Stimulated activated naive CD8-positive, alpha-beta T cell treated with anti-CD3 and anti-CD28 coated beads, Interleukin-15, Interleukin-2, amounts not matched to agents 100 ng/mL and 50 ng/mL, for 24 hours (primary cell): ENCODE results near the gene USP17L10.
"Not testable (repeated sequence)": the region's sequence is repeated elsewhere in the genome, so short reads cannot be mapped to it uniquely, and the experiment has no call there.

Experiments
- H3K27ac Mint-ChIP-seq: one replicate; pipeline ENCODE4 v1.8.0; 2021; ENCODE audit warnings: mild to moderate bottlenecking, mixed read lengths
- H3K27me3 Mint-ChIP-seq: one replicate; pipeline ENCODE4 v1.8.0; 2021; ENCODE audit warnings: mixed read lengths
- H3K36me3 Mint-ChIP-seq: one replicate; pipeline ENCODE4 v1.8.0; 2021; ENCODE audit warnings: low read depth, mixed read lengths
- H3K4me1 Mint-ChIP-seq: one replicate; pipeline ENCODE4 v1.8.0; 2021; ENCODE audit warnings: low read depth, mixed read lengths
- H3K4me3 Mint-ChIP-seq: one replicate; pipeline ENCODE4 v1.8.0; 2021; ENCODE audit warnings: mild to moderate bottlenecking, mixed read lengths
- H3K9me3 Mint-ChIP-seq: one replicate; pipeline ENCODE4 v1.8.0; 2021; ENCODE audit warnings: mixed read lengths

USP17L10 gene, protein sequence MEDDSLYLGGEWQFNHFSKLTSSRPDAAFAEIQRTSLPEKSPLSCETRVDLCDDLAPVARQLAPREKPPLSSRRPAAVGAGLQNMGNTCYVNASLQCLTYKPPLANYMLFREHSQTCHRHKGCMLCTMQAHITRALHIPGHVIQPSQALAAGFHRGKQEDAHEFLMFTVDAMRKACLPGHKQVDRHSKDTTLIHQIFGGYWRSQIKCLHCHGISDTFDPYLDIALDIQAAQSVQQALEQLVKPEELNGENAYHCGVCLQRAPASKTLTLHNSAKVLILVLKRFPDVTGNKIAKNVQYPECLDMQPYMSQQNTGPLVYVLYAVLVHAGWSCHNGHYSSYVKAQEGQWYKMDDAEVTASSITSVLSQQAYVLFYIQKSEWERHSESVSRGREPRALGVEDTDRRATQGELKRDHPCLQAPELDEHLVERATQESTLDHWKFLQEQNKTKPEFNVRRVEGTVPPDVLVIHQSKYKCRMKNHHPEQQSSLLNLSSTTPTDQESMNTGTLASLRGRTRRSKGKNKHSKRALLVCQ

GRCh38 chr4:9210357-9210756 is at the start of gene USP17L10:
USP17L10 (plus strand) TSS chr4:9210657; CDS start chr4:9210657, 0 bp downstream.
- H3K4me1 Mint-ChIP-seq, H3K36me3 Mint-ChIP-seq, H3K27me3 Mint-ChIP-seq, H3K4me3 Mint-ChIP-seq, H3K9me3 Mint-ChIP-seq, H3K27ac Mint-ChIP-seq: not testable (repeated sequence)

DNA sequence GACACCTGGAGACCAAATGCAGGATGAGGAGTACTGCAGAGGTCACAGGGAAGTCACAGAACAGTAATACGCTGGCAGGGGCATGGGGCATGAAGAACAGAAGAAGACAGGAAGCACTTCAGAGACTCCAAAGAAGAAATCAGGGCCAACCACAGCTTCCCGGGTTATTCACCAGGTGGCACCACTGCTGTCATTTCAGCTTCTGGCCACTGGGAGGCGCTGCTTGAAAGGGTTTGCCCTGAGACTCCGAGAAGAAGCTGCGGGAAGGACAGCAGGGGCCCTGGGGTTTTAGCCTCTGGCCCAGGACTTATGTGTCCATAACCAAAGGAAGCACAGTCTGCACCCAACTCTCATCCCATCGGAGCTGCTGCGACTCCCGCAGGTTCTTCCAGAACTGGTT is 44.5 kb upstream of the USP17L10 start:
- not testable (repeated sequence) for H3K9me3 Mint-ChIP-seq, H3K27ac Mint-ChIP-seq, H3K4me1 Mint-ChIP-seq, H3K27me3 Mint-ChIP-seq, H3K36me3 Mint-ChIP-seq, H3K4me3 Mint-ChIP-seq

DNA sequence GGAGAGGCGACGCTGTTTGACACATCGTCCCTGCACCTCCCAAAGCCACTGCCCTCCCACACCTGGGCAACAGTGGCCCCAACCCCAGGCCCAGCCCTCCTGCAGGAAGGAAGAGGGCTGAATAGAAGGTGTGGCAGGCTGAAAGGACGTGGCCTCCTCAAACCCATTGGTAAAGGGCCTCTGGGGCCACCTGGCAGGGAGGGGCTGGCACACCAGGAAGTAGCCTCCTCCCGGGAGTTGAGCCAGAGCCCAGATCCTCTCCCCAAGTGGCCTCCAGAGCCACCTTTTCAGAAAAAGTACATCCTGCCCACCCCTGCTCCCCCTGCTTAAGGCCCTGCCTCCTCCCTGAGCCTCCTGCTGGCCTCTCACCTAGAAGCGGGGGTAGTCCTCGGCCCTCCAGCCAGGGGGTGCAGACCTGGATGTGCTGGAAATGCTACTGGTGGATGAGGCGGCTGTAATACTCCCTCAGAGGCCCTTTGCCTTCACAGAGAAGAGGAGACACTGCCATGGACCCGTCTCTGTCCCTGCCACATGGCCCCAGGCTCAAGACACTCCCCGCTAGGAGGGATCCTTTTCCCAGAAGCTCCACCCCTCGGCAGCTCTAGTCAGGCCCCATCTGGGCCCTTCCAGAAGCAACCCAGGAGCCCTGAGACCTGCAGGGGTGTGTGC is 40.5 kb upstream of the USP17L10 start, which contains the start of gene FAM90A26:
Gene FAM90A26, plus strand, starts transcription at position 619 of the 669 bp plus-strand sequence. CDS start 2,764 bp downstream, outside the sequence.
- H3K27me3 Mint-ChIP-seq, H3K4me3 Mint-ChIP-seq, H3K4me1 Mint-ChIP-seq, H3K27ac Mint-ChIP-seq, H3K9me3 Mint-ChIP-seq, H3K36me3 Mint-ChIP-seq: not testable (repeated sequence)

GRCh38 chr4:9214701-9215100 is 4.2 kb downstream of the USP17L10 start:
- not testable (repeated sequence) for H3K27me3 Mint-ChIP-seq, H3K36me3 Mint-ChIP-seq, H3K9me3 Mint-ChIP-seq, H3K4me3 Mint-ChIP-seq, H3K27ac Mint-ChIP-seq, H3K4me1 Mint-ChIP-seq

DNA sequence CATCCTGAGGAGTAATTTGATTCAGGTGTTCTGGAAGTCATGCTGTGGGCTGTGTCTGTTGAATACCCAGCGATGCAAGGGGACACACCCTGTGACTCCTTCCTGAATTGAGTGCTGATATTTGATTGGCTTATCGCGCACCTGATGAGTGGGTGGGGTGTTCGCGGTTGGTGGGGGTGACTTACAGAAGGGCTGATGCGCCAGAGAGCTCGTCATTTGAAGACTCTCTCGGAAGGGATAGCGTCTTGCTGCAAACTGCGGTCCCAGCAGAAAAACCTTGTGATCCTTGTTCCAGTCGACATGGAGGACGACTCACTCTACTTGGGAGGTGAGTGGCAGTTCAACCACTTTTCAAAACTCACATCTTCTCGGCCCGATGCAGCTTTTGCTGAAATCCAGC is 4.6 kb downstream of the USP17L10 start, which contains the start of gene USP17L11:
Gene USP17L11, plus strand, starts transcription at position 301 of the 400 bp plus-strand sequence. Its CDS starts 0 bp downstream, at position 301.
- not testable (repeated sequence) for H3K27me3 Mint-ChIP-seq, H3K4me1 Mint-ChIP-seq, H3K9me3 Mint-ChIP-seq, H3K36me3 Mint-ChIP-seq, H3K27ac Mint-ChIP-seq, H3K4me3 Mint-ChIP-seq

GRCh38 chr4:9219852-9220251 is 9.4 kb downstream of the USP17L10 start, which contains the start of gene USP17L12:
USP17L12 (plus strand) TSS chr4:9220152; CDS start chr4:9220152, 0 bp downstream.
- not testable (repeated sequence) for H3K36me3 Mint-ChIP-seq, H3K27ac Mint-ChIP-seq, H3K9me3 Mint-ChIP-seq, H3K27me3 Mint-ChIP-seq, H3K4me1 Mint-ChIP-seq, H3K4me3 Mint-ChIP-seq

DNA sequence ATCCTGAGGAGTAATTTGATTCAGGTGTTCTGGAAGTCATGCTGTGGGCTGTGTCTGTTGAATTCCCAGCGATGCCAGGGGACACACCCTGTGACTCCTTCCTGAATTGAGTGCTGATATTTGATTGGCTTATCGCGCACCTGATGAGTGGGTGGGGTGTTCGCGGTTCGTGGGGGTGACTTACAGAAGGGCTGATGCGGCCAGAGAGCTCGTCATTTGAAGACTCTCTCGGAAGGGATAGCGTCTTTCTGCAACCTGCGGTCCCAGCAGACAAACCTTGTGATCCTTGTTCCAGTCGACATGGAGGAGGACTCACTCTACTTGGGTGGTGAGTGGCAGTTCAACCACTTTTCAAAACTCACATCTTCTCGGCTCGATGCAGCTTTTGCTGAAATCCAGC is 14.1 kb downstream of the USP17L10 start, which contains the start of gene USP17L13:
Gene USP17L13, plus strand, starts transcription at position 301 of the 400 bp plus-strand sequence. Its CDS starts 0 bp downstream, at position 301.
- H3K4me3 Mint-ChIP-seq, H3K27ac Mint-ChIP-seq, H3K4me1 Mint-ChIP-seq, H3K9me3 Mint-ChIP-seq, H3K27me3 Mint-ChIP-seq, H3K36me3 Mint-ChIP-seq: not testable (repeated sequence)

DNA sequence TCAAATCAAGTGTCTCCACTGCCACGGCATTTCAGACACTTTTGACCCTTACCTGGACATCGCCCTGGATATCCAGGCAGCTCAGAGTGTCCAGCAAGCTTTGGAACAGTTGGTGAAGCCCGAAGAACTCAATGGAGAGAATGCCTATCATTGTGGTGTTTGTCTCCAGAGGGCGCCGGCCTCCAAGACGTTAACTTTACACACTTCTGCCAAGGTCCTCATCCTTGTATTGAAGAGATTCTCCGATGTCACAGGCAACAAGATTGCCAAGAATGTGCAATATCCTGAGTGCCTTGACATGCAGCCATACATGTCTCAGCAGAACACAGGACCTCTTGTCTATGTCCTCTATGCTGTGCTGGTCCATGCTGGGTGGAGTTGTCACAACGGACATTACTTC is 19.8 kb downstream of the USP17L10 start:
- not testable (repeated sequence) for H3K27ac Mint-ChIP-seq, H3K4me3 Mint-ChIP-seq, H3K4me1 Mint-ChIP-seq, H3K36me3 Mint-ChIP-seq, H3K27me3 Mint-ChIP-seq, H3K9me3 Mint-ChIP-seq

DNA sequence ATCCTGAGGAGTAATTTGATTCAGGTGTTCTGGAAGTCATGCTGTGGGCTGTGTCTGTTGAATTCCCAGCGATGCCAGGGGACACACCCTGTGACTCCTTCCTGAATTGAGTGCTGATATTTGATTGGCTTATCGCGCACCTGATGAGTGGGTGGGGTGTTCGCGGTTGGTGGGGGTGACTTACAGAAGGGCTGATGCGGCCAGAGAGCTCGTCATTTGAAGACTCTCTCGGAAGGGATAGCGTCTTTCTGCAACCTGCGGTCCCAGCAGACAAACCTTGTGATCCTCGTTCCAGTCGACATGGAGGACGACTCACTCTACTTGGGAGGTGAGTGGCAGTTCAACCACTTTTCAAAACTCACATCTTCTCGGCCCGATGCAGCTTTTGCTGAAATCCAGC is 23.6 kb downstream of the USP17L10 start, which contains the start of gene USP17L15:
Gene USP17L15, plus strand, starts transcription at position 301 of the 400 bp plus-strand sequence. Its CDS starts 0 bp downstream, at position 301.
- H3K9me3 Mint-ChIP-seq, H3K4me1 Mint-ChIP-seq, H3K27ac Mint-ChIP-seq, H3K27me3 Mint-ChIP-seq, H3K36me3 Mint-ChIP-seq, H3K4me3 Mint-ChIP-seq: not testable (repeated sequence)

GRCh38 chr4:9238461-9238860 is 28.0 kb downstream of the USP17L10 start:
- H3K9me3 Mint-ChIP-seq, H3K27ac Mint-ChIP-seq, H3K27me3 Mint-ChIP-seq, H3K4me1 Mint-ChIP-seq, H3K4me3 Mint-ChIP-seq, H3K36me3 Mint-ChIP-seq: not testable (repeated sequence)

DNA sequence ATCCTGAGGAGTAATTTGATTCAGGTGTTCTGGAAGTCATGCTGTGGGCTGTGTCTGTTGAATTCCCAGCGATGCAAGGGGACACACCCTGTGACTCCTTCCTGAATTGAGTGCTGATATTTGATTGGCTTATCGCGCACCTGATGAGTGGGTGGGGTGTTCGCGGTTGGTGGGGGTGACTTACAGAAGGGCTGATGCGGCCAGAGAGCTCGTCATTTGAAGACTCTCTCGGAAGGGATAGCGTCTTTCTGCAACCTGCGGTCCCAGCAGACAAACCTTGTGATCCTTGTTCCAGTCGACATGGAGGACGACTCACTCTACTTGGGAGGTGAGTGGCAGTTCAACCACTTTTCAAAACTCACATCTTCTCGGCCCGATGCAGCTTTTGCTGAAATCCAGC is 33.1 kb downstream of the USP17L10 start, which contains the start of gene USP17L17:
Gene USP17L17, plus strand, starts transcription at position 301 of the 400 bp plus-strand sequence. Its CDS starts 0 bp downstream, at position 301.
- H3K27me3 Mint-ChIP-seq, H3K27ac Mint-ChIP-seq, H3K4me1 Mint-ChIP-seq, H3K36me3 Mint-ChIP-seq, H3K4me3 Mint-ChIP-seq, H3K9me3 Mint-ChIP-seq: not testable (repeated sequence)

GRCh38 chr4:9247953-9248680 is 37.7 kb downstream of the USP17L10 start, which contains the start of gene USP17L18:
USP17L18 (plus strand) TSS chr4:9248630; CDS start chr4:9248630, 0 bp downstream.
- not testable (repeated sequence) for H3K9me3 Mint-ChIP-seq, H3K4me3 Mint-ChIP-seq, H3K36me3 Mint-ChIP-seq, H3K27me3 Mint-ChIP-seq, H3K27ac Mint-ChIP-seq, H3K4me1 Mint-ChIP-seq

- not testable (repeated sequence) for H3K27ac Mint-ChIP-seq, H3K36me3 Mint-ChIP-seq
These were observed 42.6 kb downstream of the USP17L10 start, which contains the start of gene USP17L19 for GRCh38 chr4:9253078-9253477. USP17L19 (plus strand) TSS chr4:9253378; CDS start chr4:9253378, 0 bp downstream.

DNA sequence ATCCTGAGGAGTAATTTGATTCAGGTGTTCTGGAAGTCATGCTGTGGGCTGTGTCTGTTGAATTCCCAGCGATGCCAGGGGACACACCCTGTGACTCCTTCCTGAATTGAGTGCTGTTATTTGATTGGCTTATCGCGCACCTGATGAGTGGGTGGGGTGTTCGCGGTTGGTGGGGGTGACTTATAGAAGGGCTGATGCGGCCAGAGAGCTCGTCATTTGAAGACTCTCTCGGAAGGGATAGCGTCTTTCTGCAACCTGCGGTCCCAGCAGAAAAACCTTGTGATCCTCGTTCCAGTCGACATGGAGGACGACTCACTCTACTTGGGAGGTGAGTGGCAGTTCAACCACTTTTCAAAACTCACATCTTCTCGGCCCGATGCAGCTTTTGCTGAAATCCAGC is 47.4 kb downstream of the USP17L10 start, which contains the start of gene USP17L20:
Gene USP17L20, plus strand, starts transcription at position 301 of the 400 bp plus-strand sequence. Its CDS starts 0 bp downstream, at position 301.
- H3K4me1 Mint-ChIP-seq, H3K4me3 Mint-ChIP-seq, H3K27ac Mint-ChIP-seq, H3K9me3 Mint-ChIP-seq, H3K36me3 Mint-ChIP-seq, H3K27me3 Mint-ChIP-seq: not testable (repeated sequence)

More at GRCh38 chr4:9253078-9253477, 42.6 kb downstream of the USP17L10 start, which contains the start of gene USP17L19:
- not testable (repeated sequence) for H3K27me3 Mint-ChIP-seq, H3K4me1 Mint-ChIP-seq, H3K4me3 Mint-ChIP-seq, H3K9me3 Mint-ChIP-seq
